ENCODE results near the gene PDGFB.

Gene PDGFB

GRCh38 chr22:39194098-39194497 lies 50.7 kb downstream of the PDGFB start:
- no peak for DNase-seq

DNA sequence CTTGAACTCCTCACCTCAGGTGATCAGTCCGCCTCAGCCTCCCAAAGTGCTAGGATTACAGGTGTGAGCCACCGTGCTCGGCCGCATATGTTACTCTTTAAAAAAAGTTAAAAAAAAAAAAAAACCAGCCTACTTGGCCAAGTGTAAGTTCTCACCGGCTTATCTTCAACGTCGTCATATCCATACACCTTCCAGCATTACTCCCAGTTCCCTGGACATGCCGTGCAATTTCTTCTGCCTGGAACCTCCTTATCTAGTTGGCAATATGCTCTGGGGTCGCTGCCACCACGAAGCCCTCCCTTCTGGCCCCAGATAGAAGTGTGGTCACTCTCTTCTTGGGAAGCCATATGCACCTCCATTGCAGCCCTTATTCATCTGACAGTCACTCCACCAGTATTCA lies 56.0 kb downstream of the PDGFB start:
- DNase-seq, result no peak

GRCh38 chr22:39185601-39186012 lies 59.2 kb downstream of the PDGFB start:
- DNase-seq, result no peak

GRCh38 chr22:39184586-39185577 lies 59.9 kb downstream of the PDGFB start:
- no peak for DNase-seq

DNA sequence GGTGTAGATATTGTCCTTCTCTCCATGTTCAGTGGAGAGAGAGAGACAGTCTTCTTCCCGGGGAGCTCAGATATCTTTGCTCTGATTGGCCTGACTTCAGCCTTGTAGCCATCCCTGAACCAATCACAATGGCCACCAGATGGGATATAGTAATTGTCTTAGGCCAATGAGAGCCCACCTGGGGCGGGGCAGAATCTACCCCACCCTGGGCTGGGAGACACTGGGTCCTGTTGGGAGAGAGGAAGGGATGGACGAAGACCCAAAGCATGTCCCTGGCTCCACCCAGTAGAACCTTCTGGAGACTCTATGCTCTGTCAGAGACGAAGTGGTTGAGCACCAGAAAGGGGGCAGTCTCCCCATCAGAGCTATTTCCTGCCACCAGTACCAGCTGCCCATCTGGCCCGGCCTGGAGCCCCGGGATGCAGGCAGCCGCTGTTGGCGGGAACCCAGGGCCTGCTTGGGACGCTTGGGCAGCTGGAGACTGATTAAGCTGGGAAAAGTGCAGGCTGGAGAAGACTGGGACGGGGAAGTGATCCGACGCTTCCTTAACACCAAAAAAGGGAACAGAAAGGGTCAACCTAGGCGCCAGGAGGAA lies 60.7 kb downstream of the PDGFB start:
- DNase-seq, result no peak

GRCh38 chr22:39182478-39183030 lies 62.2 kb downstream of the PDGFB start:
- no peak for DNase-seq

- no peak for DNase-seq
Observed at GRCh38 chr22:39181778-39182177, 63.0 kb downstream of the PDGFB start.

DNA sequence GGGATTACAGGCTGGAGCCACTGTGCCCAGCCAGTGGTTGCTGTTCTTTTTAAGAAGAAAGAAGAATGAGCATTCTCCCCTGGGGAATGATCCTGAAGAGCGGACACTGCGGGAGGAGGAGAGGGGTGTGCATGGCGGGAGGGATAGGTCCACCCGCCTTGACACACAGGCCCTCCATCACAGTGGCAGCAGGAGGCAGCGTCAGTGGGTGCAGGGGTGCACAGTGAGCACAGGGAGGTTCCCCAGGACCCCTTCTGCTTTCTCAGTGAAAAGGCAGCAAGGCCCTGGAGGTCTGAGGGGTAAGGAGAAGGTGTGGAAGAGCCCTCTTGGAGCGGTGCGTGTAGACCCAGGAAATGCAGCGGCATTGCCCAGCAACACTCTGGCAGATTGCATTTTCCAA lies 63.4 kb downstream of the PDGFB start:
- DNase-seq, result no peak

GRCh38 chr22:39179841-39180335 lies 64.9 kb downstream of the PDGFB start:
- peak; percentile 75 for DNase-seq

- DNase-seq, result no peak
Observed at GRCh38 chr22:39179401-39179827, 65.4 kb downstream of the PDGFB start.

- no peak for DNase-seq
Observed at GRCh38 chr22:39178206-39179111, 66.3 kb downstream of the PDGFB start.

GRCh38 chr22:39177791-39178190 lies 67.0 kb downstream of the PDGFB start:
- DNase-seq, result no peak

DNA sequence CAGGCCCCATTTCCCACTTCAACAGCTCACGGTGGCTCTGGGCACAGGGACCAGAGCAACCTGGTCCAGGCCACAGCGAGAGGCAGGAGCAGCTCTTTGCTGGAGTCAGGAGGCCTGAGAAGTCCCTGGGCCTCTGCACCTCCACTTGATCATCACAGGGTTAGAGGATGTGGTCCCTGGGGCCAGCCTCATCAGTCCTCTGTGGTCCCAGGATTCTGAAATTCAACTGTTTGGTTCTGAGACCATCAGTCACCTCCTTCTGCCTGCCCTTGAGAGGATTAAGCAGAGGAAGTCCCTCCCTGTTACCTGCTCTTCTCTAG lies 67.4 kb downstream of the PDGFB start:
- DNase-seq, result no peak

GRCh38 chr22:39176714-39177455 lies 67.9 kb downstream of the PDGFB start:
- DNase-seq, result no peak

DNA sequence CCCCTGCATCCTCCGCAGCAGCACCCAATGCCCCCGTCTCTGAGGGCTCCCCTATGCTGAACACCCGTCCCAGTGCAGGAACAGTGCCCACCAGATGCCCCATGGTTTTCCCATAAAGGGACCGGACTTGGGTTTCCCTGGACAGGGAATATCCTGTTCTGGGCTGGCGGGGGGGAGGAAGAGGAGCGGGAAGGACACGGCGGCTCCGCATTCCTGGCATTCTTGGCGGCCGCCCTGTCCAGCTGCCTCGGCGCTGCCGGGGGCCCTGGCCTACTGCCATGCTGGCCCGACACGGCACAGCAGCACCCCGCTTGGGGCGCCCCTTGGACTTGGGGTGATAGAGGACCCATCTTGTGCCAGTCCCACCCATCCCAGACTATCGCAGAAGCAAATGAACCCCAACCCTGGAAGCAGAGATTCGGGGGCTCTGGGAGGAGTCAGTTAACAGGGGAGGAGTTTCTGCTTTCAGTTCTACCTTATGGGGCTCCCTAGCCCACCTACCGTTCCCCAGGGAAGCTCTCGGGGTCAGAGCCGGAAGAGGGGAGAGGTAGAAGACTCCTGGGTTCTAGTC lies 68.6 kb downstream of the PDGFB start:
- DNase-seq, result no peak

DNA sequence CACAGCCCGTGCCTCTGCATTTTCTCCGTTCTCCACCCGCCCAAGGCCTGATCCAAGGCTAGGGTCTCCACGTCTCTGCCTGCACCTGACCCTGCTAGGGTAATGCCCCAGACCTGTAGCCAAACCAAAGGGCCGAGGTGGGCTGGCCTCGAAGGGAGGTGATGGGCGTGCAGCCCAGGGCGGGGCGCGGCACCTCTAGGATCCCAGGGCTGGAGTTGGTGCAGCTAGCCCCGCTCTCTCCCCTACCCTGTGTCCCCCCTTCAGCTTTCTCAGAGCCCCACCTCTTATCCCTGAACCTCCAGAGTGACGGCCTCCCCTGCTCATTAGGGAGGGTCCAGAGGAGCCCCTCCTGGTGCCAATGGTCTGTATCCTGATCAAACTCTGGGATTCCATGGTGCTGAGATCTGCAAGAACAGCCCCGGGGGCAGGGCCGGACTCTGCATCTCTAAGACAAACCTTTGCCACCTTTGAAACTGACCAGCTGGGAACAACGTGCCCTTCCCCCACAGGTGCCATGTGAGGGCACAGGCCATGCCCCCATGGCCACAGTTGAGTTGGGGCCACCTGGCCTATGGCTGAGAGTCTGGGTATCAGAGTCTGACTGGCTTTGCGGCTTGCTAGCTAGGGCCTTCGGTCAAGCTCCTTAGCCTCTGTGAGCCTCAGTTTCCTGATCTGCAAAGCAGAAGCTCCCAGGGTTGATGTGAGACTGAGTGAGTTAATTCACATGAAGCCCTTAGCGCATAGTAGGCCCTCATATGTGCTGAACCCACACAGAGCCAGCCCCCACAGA lies 69.2 kb downstream of the PDGFB start:
- DNase-seq, result no peak

DNA sequence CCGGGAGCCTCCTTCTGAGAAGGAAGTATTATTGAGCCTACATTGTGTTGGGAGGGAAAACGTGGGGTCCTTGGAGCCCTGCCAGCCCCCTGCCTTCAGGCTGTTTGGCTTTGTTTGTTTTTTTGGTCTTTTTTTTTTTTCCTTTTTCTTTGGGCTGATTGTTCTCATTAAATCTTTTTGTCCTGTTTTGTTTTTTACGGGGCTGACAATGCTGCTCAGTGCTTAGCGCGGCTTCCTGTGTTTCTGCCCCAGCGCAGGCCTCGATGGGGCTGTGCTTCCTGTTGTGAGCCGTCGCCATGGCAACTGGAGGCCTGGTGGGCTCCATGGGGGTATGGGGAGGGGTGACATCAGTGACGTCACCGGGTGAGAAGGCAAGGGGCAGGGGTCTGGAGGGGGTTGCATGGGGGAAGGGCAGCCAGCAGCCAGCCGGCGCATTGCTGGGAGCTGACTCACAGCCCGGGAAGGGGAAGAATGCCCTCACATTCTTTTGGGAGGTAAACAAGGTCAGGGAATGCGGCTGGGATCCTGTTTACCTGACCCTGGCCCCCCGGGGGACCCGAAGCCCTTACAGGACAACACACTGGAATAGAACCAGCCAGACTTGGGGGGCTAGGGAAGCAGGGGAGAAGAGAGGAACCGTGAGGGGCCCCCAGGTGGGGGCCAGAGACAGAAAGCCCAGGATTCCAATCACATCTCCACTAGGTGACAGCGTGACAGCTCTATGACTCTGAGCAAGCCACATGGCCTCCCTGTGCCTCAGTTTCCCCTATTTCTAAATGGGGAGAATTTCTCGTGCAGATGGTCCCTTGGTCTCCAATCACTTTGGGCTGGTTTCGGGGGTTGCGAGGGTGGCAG lies 70.1 kb downstream of the PDGFB start:
- DNase-seq, result no peak

DNA sequence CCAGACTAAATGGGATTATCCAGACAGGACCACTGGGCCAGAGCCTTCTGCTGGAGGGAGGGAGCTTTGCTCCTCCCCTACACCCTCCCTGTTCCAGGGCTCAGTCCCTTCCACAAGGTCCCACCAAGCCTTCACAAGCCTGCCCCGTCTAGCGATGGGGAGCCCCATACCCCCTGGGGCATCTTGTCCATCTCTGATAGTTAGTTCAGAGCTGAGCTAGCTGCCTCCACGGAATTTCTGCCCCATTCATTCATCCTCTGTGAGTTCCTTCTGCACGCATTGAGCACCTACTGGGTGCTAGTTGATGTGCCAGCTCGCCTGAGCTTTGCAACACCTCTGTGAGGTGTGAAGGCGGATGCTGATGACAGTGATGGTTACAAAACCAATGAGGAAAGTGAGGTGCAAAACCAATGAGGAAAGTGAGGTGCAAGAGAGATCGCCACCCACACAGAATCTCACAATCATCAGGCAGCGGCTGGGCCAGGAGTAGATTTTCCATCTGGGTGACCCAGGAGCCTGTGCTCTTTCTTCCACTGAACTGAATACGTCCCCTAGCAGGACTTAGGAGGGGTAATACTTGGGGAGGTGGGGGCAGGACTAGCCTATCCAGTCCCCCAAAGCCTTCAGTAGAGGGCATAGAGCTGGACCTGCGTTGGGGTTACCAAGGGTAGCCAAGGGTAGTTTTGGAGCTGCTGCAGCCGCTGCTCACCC lies 70.8 kb downstream of the PDGFB start:
- no peak for DNase-seq

Measured in NCI-H2171 (cell line).